GM12878 (cell line): ENCODE measurements around the gene TOX2. TPM values are rescaled to one million over a fixed set of nuclear protein-coding genes. Genes with fewer than 3 reads are reported as not detected.

Experiments
- ATAC-seq: fragments of 200-7000 bp; cut with Tn5 transposase; 3 replicates; pipeline ENCODE4 v1.9.1; 2020; ENCODE audit warnings: mild to moderate bottlenecking, moderate library complexity
- BruUV-seq: library from RNA; stranded (reverse); fragments of 400-500 nt; replicated peaks from 2 replicates; lab custom pipeline; 2021; lab: Mats Ljungman, UMichigan
- CTCF ChIA-PET: fragments of 300-600 bp; sonication (Branson Sonifier 250); formaldehyde crosslinking; extraction: SDS; loops from one replicate; lab custom pipeline; 2021; ENCODE audit warnings: inconsistent platforms; lab: Yijun Ruan, JAX
- POLR2A ChIA-PET: fragments of 350-600 bp; formaldehyde crosslinking; extraction: SDS; loops from one replicate; lab custom pipeline; 2021; ENCODE audit warnings: inconsistent platforms; lab: Charles Lee
- RAD21 ChIA-PET: fragments of 300-600 bp; sonication (Branson Sonifier 250); formaldehyde crosslinking; loops from one replicate; lab custom pipeline; 2023; ENCODE audit warnings: antibody characterized with exemption; ENCODE audit not compliant: unreplicated experiment; lab: Charles Lee
- SMC1A ChIA-PET: fragments of 300-600 bp; sonication (Branson Sonifier 250); formaldehyde crosslinking; loops from one replicate; lab custom pipeline; 2023; ENCODE audit not compliant: unreplicated experiment, uncharacterized antibody; lab: Charles Lee
- DNase-seq: peaks from one replicate; pipeline ENCODE4 v3.0.0-alpha.2; 2011; ENCODE audit warnings: low read depth, low spot score
- FAIRE-seq: peaks from 3 replicates; lab custom pipeline; 2011; peaks lifted over from hg19 to GRCh38; lab: Jason Lieb, UNC
- H2AFZ ChIP-seq: 2 replicates; pipeline ENCODE4 v1.6.0; 2011; ENCODE audit warnings: low read depth, low read length, control low read depth; ENCODE audit not compliant: control insufficient read depth
- H3K27ac ChIP-seq: 2 replicates; pipeline ENCODE4 v1.5.1; 2011; ENCODE audit warnings: control low read depth; ENCODE audit not compliant: control insufficient read depth, insufficient read depth
- H3K27me3 ChIP-seq, 2 experiments: replicated peaks in 1 of 2; 2 replicates each; pipeline versions ENCODE4 v1.6.0 to v1.6.1; 2011; ENCODE audit warnings: low read length in 1 of 2; ENCODE audit not compliant: control insufficient read depth in 2 of 2, insufficient read depth in 2 of 2
- H3K36me3 ChIP-seq, 2 experiments: 2 replicates each; pipeline ENCODE4 v1.5.1; 2011; ENCODE audit warnings: low read length in 1 of 2; ENCODE audit not compliant: control insufficient read depth in 2 of 2, insufficient read depth in 2 of 2
- H3K4me1 ChIP-seq: 2 replicates; pipeline ENCODE4 v1.6.1; 2011; ENCODE audit warnings: mild to moderate bottlenecking, low read length, moderate library complexity, mixed read lengths; ENCODE audit not compliant: control insufficient read depth, insufficient read depth
- H3K4me2 ChIP-seq: 2 replicates; pipeline ENCODE4 v1.6.0; 2011; ENCODE audit warnings: control low read depth; ENCODE audit not compliant: control insufficient read depth, insufficient read depth
- H3K4me3 ChIP-seq: fragments of 200-600 bp; sonication (generic); 2 replicates; pipeline ENCODE4 v1.5.1; 2016
- H3K79me2 ChIP-seq: 2 replicates; pipeline ENCODE4 v1.6.0; 2011; ENCODE audit warnings: low read length; ENCODE audit not compliant: control insufficient read depth, insufficient read depth
- H3K9ac ChIP-seq: 2 replicates; pipeline ENCODE4 v1.8.0; 2011; ENCODE audit warnings: low read length, control low read depth, mixed read lengths; ENCODE audit not compliant: control insufficient read depth, insufficient read depth
- H3K9me3 ChIP-seq: replicated peaks from 3 replicates; pipeline ENCODE4 v1.5.1; 2011; ENCODE audit warnings: mild to moderate bottlenecking, low read length; ENCODE audit not compliant: control insufficient read depth, insufficient read depth
- H4K20me1 ChIP-seq: 2 replicates; pipeline ENCODE4 v1.6.0; 2011; ENCODE audit not compliant: control insufficient read depth, insufficient read depth
- ESRRA ChIP-seq: IDR thresholded peaks from 2 replicates; pipeline ENCODE4 v1.6.1; 2012; ENCODE audit warnings: mild to moderate bottlenecking, low read length, improper control_type of control experiment
- HCFC1 ChIP-seq: fragments of 150-350 bp; IDR thresholded peaks from 2 replicates; pipeline ENCODE4 v1.6.1; 2014; ENCODE audit warnings: low read length
- SP1 ChIP-seq: IDR thresholded peaks from one replicate; pipeline ENCODE4 v1.6.1; 2011; ENCODE audit warnings: low read depth, low read length
- SREBF2 ChIP-seq: IDR thresholded peaks from 2 replicates; pipeline ENCODE4 v1.6.1; 2012; ENCODE audit warnings: mild to moderate bottlenecking, low read length
- STAT1 ChIP-seq: fragments of 450-650 bp; conservative IDR thresholded peaks from 2 replicates; pipeline ENCODE4 v1.6.1; 2014; ENCODE audit warnings: antibody characterized with exemption, mild to moderate bottlenecking
- STAT3 ChIP-seq: IDR thresholded peaks from 2 replicates; pipeline ENCODE4 v1.6.1; 2011; ENCODE audit warnings: low read depth, low read length, improper control_type of control experiment
- TAF1 ChIP-seq: IDR thresholded peaks from 2 replicates; pipeline ENCODE4 v1.6.1; 2011; ENCODE audit warnings: mild to moderate bottlenecking, low read depth, low read length, borderline replicate concordance
- YBX1 ChIP-seq: fragments of 450-650 bp; IDR thresholded peaks from 2 replicates; pipeline ENCODE4 v1.6.1; 2016; ENCODE audit warnings: antibody characterized with exemption
- ZSCAN29 ChIP-seq: fragments of 450-650 bp; IDR thresholded peaks from 2 replicates; pipeline ENCODE4 v1.6.1; 2017; ENCODE audit warnings: mild to moderate bottlenecking, moderate library complexity
- WGBS: methylation state at CpG from one replicate; pipeline ENCODE4 v1.1.6; 2016; ENCODE audit warnings: low lambda C conversion rate; ENCODE audit not compliant: insufficient replicate concordance, insufficient coverage; ENCODE audit errors: missing lambda C conversion rate; 5-methylcytosine and 5-hydroxymethylcytosine counted together
- in situ Hi-C: fragments of 300-500 bp; cut with MboI; formaldehyde crosslinking; loops from 9 replicates; pipeline ENCODE4 v1.14.3; 2018; ENCODE audit warnings: mixed read lengths
- intact Hi-C: fragments of 100-400 bp; cut with micrococcal nuclease; formaldehyde crosslinking; loops from one replicate; pipeline ENCODE4 v1.14.2; 2022; ENCODE audit not compliant: unreplicated experiment
- polyA plus RNA-seq, 11 experiments: library from polyadenylated mRNA; depleted of rRNA in 4 of 11; unstranded in 6 of 11; stranded (reverse) in 5 of 11; fragments of >200 nt; fragmentation: Nextera tagmentation in 4 of 11; fragmentation: Illumina TruSeq in 1 of 11; extraction: Ambion mirVana in 4 of 11; extraction: Trizol in 1 of 11; gene quantifications; 1 replicate in 1 of 11; 2 replicates in 10 of 11; pipeline versions ENCODE4 v1.2.1 to v1.2.3, GENCODE V29; 2011 to 2016; ENCODE audit warnings: inconsistent platforms in 2 of 11, missing spikeins in 2 of 11, low read depth in 1 of 11
- total RNA-seq, 4 experiments: library from RNA; depleted of rRNA in 3 of 4; stranded (reverse); fragments of >200 nt in 3 of 4; fragmentation: Illumina TruSeq in 1 of 4; extraction: Trizol in 1 of 4; gene quantifications; 2 replicates each; pipeline versions ENCODE4 v1.2.1 to v1.2.3, GENCODE V29; 2013 to 2021
- TF ChIP-seq, protein P1 (sequence below): fragments of 450-650 bp; IDR thresholded peaks from 2 replicates; pipeline ENCODE4 v1.6.1; 2017; ENCODE audit warnings: mild to moderate bottlenecking
- TF ChIP-seq, protein P2 (sequence below): IDR thresholded peaks from 2 replicates; pipeline ENCODE4 v1.6.1; 2012; ENCODE audit warnings: improper control_type of control experiment, low read depth, low read length; ENCODE audit not compliant: insufficient replicate concordance
- TF ChIP-seq, protein P3 (sequence below): IDR thresholded peaks from 2 replicates; pipeline ENCODE4 v1.6.1; 2012; ENCODE audit warnings: low read depth, low read length, improper control_type of control experiment

Gene TOX2
- total and polyA plus RNA-seq, 10 of the 15 experiments (the other 5 are each of a cell fraction or from before 2014, with no cell fraction given) = 2.6 to 40.5 (median 7.9) TPM

DNA sequence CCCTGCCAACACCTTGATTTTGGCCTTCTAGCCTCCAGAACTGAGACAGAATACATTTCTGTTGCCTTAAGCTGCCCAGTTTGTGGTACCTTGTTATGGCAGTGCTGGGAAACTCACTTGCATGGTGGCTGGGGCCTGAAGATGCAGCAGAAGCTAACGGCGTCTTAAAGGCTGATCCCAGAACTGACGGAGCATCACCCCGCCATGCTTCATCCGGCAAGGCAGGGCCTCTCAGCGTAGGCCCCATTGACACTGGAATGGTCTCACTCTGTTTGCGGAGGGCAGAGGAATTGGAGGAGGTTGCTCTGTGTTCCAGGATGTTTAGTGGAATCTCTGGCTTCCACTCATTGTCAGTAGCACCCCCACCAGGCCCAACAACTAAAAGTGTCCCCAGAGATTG, 170.2 kb downstream of the TOX2 start:
- Histone ChIP-seq H3K9ac (no peak overlapping the region), H3K4me3 (no peak overlapping the region), H4K20me1 (no peaks in the 10 kb centered on the region), H3K4me2 (no peak overlapping the region), H3K9me3 (no peaks in the 10 kb centered on the region), H2AFZ (no peak overlapping the region), H3K36me3 (no peaks in the 10 kb centered on the region), H3K4me1 (peaks cover 6% of the 10 kb centered on the region), H3K79me2 (no peaks in the 10 kb centered on the region), H3K27ac (no peak overlapping the region), H3K27me3 (no peaks in the 10 kb centered on the region)
- 79% methylated on average over 7 of the region's 7 CpGs for WGBS
- ChIA-PET CTCF (interaction anchor here (1.2 to 16.0 kb wide), 2 partner anchors 7 to 335 kb away, joined by 7 to 223 read pairs; no protein-coding TSS in a partner anchor), SMC1A (interaction anchor here (1.7 to 7.9 kb wide), 2 partner anchors 335 to 547 kb away, joined by 5 to 164 read pairs; no protein-coding TSS in a partner anchor), RAD21 (interaction anchor here (0.7 to 10.1 kb wide), 3 partner anchors 8 to 636 kb away, joined by 3 to 182 read pairs (median 4); no protein-coding TSS in a partner anchor), POLR2A (interaction anchor here (1.3 kb wide), 1 partner anchor 334 kb away, joined by 4 read pairs; no protein-coding TSS in a partner anchor)
- TF ChIP-seq, protein P1, sequence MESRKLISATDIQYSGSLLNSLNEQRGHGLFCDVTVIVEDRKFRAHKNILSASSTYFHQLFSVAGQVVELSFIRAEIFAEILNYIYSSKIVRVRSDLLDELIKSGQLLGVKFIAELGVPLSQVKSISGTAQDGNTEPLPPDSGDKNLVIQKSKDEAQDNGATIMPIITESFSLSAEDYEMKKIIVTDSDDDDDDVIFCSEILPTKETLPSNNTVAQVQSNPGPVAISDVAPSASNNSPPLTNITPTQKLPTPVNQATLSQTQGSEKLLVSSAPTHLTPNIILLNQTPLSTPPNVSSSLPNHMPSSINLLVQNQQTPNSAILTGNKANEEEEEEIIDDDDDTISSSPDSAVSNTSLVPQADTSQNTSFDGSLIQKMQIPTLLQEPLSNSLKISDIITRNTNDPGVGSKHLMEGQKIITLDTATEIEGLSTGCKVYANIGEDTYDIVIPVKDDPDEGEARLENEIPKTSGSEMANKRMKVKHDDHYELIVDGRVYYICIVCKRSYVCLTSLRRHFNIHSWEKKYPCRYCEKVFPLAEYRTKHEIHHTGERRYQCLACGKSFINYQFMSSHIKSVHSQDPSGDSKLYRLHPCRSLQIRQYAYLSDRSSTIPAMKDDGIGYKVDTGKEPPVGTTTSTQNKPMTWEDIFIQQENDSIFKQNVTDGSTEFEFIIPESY = no peak
- TF ChIP-seq ESRRA (no peak), STAT3 (no peak), SP1 (no peak), ZSCAN29 (no peak), YBX1 (no peak), SREBF2 (no peak), STAT1 (no peak), HCFC1 (no peak), TAF1 (no peak)
- TF ChIP-seq, protein P2, sequence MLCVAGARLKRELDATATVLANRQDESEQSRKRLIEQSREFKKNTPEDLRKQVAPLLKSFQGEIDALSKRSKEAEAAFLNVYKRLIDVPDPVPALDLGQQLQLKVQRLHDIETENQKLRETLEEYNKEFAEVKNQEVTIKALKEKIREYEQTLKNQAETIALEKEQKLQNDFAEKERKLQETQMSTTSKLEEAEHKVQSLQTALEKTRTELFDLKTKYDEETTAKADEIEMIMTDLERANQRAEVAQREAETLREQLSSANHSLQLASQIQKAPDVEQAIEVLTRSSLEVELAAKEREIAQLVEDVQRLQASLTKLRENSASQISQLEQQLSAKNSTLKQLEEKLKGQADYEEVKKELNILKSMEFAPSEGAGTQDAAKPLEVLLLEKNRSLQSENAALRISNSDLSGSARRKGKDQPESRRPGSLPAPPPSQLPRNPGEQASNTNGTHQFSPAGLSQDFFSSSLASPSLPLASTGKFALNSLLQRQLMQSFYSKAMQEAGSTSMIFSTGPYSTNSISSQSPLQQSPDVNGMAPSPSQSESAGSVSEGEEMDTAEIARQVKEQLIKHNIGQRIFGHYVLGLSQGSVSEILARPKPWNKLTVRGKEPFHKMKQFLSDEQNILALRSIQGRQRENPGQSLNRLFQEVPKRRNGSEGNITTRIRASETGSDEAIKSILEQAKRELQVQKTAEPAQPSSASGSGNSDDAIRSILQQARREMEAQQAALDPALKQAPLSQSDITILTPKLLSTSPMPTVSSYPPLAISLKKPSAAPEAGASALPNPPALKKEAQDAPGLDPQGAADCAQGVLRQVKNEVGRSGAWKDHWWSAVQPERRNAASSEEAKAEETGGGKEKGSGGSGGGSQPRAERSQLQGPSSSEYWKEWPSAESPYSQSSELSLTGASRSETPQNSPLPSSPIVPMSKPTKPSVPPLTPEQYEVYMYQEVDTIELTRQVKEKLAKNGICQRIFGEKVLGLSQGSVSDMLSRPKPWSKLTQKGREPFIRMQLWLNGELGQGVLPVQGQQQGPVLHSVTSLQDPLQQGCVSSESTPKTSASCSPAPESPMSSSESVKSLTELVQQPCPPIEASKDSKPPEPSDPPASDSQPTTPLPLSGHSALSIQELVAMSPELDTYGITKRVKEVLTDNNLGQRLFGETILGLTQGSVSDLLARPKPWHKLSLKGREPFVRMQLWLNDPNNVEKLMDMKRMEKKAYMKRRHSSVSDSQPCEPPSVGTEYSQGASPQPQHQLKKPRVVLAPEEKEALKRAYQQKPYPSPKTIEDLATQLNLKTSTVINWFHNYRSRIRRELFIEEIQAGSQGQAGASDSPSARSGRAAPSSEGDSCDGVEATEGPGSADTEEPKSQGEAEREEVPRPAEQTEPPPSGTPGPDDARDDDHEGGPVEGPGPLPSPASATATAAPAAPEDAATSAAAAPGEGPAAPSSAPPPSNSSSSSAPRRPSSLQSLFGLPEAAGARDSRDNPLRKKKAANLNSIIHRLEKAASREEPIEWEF = no peak
- TF ChIP-seq, protein P3, sequence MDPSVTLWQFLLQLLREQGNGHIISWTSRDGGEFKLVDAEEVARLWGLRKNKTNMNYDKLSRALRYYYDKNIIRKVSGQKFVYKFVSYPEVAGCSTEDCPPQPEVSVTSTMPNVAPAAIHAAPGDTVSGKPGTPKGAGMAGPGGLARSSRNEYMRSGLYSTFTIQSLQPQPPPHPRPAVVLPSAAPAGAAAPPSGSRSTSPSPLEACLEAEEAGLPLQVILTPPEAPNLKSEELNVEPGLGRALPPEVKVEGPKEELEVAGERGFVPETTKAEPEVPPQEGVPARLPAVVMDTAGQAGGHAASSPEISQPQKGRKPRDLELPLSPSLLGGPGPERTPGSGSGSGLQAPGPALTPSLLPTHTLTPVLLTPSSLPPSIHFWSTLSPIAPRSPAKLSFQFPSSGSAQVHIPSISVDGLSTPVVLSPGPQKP = no peak
- FAIRE-seq (no peak), DNase-seq (no peak), ATAC-seq (no peak)
- intact Hi-C loops (loop anchor here (5.0 kb wide), 2 partner anchors 168 to 403 kb away; no protein-coding TSS in a partner anchor), in situ Hi-C loops (loop anchor here (5.0 kb wide), 3 partner anchors 333 to 633 kb away; no protein-coding TSS in a partner anchor)
- BruUV-seq = no TSS peak
